GM21723 (cell line): Measurements from ENCODE around the gene SETMAR.
"Not testable (repeated sequence)": the region's sequence is repeated elsewhere in the genome, so short reads cannot be mapped to it uniquely, and the experiment has no call there.

ENCODE experiments used
- ATAC-seq: cut with Tn5 transposase; IDR thresholded peaks from one replicate; pipeline ENCODE4 v1.9.1; 2021; ENCODE audit warnings: mild to moderate bottlenecking, moderate library complexity; ENCODE audit not compliant: unreplicated experiment

Gene SETMAR

GRCh38 chr3:4313606-4314293 lies 10.6 kb downstream of the SETMAR start:
- ATAC-seq = no peak

DNA sequence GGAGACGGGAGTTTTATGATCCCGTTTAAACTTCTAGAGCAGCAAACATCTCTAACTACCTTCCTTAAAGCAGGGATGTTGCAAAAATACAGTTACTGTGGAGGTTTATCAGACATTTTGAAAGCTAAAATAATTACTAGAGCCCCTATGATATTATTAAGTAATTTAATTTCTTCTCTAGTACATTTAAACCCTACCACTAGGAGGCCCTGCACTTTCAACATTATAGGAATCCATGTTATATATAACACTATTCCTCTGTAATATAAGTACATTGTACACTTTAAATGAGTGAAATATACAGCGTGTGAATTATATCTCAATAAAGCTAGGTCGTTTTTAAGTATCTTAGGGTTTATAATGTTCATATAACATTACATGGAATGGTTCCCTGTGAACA lies 11.5 kb downstream of the SETMAR start:
- ATAC-seq = no peak

- no peak for ATAC-seq
Measured at GRCh38 chr3:4320096-4320911, 17.1 kb downstream of the SETMAR start.

- ATAC-seq = no peak
Measured at GRCh38 chr3:4321732-4322131, 18.6 kb downstream of the SETMAR start.

- no peak for ATAC-seq
Measured at GRCh38 chr3:4322635-4323034, 19.5 kb downstream of the SETMAR start.

- no peak for ATAC-seq
Measured at GRCh38 chr3:4323246-4324027, 20.3 kb downstream of the SETMAR start.

GRCh38 chr3:4326868-4327267 lies 23.7 kb downstream of the SETMAR start:
- ATAC-seq = no peak

DNA sequence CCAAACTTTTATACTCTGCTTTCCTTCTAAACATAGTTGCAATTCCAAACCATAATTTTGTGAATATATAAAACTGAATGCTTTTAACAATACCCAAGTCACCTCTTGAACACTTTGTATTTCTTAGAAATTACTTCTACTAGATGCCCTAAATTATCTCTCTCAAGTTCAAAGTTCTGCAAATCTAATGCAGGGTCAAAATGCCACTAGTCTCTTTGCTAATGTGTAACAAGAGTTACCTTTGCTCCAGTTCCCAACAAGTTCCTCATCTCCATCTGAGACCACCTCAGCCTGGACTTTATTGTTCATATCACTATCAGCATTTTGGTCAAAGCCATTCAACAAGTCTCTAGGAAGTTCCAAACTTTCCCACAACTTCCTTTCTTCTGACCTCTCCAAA lies 26.6 kb downstream of the SETMAR start:
- ATAC-seq = not testable (repeated sequence)

DNA sequence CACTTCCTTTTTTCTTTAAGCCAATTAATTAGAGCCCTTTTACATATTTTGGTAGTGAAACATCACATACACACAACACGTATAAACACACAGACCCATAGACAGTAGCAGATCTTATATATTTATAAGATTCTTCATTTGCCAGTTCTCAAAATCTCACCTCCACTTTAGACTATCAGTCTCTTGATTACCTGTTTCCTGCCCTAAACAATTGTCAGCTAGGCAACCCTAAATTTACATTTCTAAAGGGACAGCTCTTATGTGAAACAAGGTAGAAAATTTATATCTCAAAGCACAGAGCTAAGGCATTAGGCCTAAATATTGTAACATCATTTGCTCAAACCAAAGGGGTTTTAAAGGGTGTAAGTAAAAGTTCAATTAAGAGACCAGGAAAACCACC lies 28.9 kb downstream of the SETMAR start:
- no peak for ATAC-seq

GRCh38 chr3:4332574-4332973 lies 29.4 kb downstream of the SETMAR start:
- ATAC-seq = no peak

DNA sequence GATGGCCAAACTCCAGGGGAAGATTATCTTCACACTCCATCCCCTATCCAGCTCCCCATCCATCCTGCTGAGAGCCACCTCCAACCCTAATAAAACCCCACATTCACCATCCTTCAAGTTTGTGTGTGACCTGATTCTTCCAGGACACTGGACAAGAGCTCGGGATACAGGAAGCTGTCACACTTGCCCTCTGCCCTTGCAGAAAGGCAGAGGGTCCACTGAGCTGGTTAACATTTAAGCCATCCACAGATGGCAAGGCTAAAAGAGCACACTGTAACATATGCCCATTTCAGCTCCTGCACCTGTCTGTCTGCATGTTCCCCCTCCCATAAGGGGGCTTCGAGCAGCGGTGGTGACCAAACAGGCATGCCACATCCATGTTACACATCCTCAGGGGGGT lies 29.8 kb downstream of the SETMAR start:
- no peak for ATAC-seq

DNA sequence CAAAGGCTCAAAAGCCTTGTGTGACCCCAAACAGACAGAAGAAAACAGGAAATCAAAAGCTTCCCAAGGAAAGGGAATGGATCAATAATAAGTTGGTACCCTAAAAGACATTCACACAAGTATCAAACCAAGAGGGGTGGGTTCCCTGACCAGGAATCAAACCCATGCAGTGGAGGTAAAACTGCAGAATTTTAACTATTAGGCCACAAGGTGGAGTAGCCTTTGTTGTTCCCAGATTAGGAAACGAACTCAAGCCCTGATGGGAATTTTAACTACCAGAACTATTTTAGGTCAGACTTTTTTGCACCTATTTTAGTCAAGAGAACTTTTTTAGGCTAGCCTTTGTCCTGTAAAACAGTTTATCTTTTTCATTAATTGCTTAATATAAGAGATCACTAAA lies 31.4 kb downstream of the SETMAR start:
- no peak for ATAC-seq

DNA sequence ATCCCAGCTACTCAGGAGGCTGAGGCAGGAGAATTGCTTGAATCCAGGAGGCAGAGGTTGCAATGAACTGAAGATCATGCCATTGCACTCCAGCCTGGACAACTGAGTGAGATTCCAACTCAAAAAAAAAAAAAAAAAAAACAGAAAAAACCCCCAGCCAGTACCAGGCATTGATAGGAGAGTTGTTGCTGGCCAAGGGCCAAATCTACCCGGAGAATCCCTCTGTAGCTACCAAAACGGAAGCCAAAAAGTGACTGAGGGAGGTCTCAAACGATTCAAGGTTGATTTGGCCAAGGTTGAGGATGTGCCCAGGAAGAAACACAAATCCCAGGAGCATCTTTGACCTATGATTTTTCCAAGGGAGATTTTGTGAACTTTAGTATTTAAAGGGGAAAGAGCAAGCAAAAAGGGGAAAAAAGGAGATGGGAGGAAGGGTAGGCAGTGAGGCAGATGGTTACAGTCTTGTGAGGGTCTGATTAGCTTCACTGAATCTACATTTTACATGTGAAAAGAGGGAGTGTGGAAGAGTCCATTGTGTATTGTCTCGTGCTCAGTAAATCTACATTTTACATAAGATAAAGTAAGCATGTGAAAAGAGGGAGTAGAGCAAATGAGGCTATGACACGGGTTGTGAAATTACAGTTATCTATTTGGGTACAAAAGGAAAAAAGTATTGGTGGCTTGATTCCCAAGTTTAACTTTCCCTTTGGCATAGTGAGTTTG lies 32.8 kb downstream of the SETMAR start:
- ATAC-seq = no peak

- ATAC-seq = no peak
Measured at GRCh38 chr3:4336850-4337546, 33.8 kb downstream of the SETMAR start.

- no peak for ATAC-seq
Measured at GRCh38 chr3:4338751-4339150, 35.6 kb downstream of the SETMAR start.

- no peak for ATAC-seq
Measured at GRCh38 chr3:4340077-4340410, 36.9 kb downstream of the SETMAR start.

DNA sequence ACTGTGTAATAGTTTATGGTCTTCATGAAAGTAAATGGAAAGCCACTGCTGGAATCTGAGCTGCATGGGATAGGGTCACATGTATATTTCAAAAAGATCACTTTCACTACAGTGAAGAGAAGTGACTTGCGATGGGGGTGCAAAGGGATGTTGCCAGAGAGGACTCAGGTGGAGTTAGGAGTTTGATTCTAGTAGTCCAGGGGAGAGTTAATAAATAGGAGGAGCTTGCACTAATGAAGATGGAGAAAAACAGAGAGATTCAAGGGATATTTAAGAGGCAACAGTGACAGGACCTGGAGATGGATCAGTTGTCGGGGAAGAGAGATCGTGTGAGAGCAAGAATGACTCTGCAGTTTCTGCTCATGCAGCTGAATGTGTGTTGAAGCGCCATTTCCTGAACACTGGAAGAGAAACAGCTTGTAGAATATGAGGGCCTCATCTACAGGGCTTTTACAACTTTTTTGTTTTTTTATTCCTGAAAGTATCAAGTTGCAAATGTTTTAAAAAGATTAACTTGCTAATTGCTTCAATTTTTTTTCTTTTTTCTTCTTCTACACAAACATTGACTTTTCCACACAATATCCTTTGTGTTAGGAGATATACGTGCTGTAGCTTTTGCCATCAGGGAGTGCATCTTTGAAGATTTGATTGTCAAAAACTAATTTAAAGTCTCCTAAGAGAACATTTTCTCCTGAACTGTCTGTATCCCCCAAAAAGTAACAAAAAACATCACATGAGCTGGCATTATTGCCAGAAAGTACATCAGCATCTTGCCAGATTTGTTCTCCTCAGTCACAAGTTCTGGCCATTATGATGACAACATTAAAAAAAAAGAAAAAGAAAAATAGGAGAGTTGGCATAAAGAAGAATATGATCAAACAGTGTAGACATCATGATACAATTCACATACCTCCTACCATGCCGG lies 37.5 kb downstream of the SETMAR start:
- no peak for ATAC-seq

GRCh38 chr3:4341336-4341675 lies 38.1 kb downstream of the SETMAR start:
- no peak for ATAC-seq

DNA sequence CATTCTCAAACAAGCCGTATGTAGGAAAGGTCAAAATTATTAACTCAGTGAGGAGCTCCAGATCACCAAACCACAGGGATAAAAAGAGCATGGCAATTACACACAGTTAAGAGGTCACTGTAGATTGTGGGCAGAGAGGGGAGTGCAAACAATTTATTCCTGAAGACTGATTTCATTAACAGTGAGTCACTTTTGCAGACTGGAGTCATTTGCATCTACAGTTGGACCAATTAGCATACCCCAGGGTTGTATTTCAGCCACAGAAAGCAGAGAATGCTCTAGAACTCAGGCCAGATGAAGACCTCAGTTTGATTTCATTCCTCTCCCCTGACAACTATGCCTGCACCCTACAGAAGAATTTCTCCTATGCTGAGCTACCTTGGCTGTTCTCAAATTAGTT lies 40.1 kb downstream of the SETMAR start:
- ATAC-seq = no peak

- ATAC-seq = peak; percentile 84
Measured at GRCh38 chr3:4350789-4351163, 47.6 kb downstream of the SETMAR start.
